ENCODE data around the gene PHYKPL.

The PHYKPL gene

DNA sequence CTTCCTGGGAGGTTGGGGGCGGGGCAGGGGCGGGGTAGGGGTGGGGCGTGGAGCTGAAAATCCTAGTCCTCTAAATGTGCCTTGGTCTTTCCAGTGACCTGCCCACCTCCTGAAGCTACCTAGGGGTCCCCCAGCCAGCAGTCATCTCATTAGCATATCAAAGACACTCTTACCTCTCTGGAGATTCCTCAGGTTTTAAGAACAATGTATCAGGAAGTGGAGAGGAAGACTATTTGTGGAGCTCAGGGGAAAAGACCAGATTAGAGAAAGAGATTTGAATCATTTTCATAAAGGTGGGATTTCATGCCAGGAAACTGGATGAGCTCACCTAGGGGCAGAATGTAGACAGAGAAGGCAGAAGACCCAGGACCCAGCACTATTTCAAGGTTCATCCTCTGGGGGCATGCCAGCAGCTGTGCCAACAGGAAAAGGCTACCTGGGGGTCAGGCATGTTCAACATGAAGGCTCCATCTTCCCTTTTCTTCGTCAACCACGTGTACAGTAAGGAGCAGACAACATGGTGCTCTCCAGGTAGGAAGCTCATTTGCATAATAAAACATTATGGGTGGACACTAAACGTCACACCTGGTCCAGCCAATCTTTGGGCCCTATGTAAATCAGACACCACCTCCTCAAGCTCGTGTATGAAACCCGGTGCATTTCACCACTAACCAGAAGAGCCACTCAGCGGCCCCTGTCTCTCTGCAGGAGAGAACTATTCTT, 52.3 kb downstream of the PHYKPL start:
- no peak for DNase-seq

DNA sequence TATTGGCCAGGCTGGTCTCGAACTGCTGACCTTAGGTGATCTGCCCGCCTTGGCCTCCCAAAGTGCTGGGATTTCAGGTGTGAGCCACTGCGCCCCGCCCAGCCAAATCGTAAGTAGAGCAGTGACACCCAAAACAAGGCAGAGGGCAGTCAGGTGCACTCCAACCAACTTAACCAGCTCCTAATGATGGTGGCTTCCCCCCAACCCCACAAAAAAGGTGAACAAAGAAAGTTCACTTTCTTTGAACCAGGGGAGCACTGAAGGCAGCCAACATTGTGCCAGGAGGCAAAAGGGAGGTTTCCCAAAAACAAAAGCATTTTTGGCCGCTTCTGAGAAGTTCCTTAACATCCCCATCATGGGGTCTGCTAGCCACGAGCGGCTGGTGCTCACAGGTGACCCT, 55.0 kb downstream of the PHYKPL start:
- DNase-seq = no peak

DNA sequence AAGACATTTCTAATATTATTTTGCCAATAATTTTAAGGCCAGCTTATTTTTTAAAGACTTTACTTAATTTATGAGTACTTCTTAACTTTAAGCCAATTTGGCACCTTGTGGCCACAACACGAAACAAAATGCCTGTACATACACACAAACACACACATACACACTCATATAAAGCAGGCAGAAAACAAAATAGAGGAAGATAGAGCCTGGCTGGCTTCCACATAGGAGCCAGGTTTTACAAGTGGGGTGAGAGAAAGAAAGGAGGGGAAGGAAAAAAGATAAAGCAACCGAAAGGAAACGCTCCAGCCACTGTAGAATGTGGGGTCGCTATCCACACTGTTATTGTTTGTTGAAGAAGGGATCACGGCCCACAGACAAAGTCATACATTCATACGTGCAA, 55.8 kb downstream of the PHYKPL start:
- DNase-seq = no peak

DNA sequence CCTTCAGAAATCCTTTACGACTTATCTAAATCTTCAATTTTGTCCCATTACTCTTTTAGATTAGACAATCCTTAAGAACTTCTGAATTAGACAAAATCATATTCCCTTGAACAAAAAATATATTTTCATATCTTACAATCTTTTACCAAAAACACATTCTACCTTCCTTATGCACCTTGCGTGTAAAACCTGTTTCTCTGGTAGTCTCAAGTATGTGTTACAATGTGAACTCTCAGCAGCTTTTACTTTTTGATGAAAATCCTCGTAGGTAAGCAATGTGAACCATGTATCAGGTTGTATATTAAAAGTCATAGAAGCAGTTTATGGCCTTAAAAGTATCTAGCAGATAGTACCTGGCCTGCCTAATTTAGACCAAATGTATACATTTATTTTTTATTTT, 58.1 kb downstream of the PHYKPL start:
- DNase-seq = no peak

DNA sequence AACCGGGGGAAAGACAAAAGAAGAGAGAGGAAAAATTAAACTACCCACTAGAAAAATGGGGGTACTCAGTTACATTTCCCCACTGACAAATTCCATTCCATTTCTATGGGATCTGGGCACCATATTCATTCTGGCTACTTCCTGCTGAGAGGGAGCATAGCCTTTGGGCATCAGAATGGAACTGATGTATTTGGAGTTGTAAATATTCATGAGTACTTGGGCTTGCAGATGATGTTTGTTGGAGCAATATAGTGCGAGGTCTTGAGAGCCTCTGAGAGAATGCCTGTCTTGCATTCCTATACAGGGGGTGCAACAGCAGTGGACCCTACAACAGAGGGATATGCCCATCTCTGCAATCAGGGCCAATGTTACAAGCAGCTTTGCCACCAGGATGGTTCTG, 62.1 kb downstream of the PHYKPL start:
- no peak for DNase-seq

DNA sequence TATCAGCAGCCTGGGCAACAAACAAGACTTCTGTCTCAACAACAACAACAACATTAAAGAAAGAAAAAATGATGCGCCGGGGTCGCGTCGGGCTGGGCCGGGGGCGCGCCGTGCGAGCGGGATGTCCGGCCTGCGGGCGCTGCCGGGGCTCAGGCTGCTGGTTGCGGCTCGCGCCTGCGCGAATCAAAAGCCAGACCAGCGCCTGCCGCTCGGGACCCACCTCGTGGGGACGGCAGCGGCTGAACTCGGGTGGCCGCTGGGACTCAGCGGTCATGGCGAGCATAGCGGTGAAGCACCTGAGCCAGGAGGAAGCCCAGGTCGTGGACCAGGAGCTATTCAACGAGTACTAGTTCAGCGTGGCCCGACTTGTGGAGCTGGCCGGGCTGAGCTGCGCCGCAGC, 67.0 kb downstream of the PHYKPL start:
- no peak for DNase-seq

DNA sequence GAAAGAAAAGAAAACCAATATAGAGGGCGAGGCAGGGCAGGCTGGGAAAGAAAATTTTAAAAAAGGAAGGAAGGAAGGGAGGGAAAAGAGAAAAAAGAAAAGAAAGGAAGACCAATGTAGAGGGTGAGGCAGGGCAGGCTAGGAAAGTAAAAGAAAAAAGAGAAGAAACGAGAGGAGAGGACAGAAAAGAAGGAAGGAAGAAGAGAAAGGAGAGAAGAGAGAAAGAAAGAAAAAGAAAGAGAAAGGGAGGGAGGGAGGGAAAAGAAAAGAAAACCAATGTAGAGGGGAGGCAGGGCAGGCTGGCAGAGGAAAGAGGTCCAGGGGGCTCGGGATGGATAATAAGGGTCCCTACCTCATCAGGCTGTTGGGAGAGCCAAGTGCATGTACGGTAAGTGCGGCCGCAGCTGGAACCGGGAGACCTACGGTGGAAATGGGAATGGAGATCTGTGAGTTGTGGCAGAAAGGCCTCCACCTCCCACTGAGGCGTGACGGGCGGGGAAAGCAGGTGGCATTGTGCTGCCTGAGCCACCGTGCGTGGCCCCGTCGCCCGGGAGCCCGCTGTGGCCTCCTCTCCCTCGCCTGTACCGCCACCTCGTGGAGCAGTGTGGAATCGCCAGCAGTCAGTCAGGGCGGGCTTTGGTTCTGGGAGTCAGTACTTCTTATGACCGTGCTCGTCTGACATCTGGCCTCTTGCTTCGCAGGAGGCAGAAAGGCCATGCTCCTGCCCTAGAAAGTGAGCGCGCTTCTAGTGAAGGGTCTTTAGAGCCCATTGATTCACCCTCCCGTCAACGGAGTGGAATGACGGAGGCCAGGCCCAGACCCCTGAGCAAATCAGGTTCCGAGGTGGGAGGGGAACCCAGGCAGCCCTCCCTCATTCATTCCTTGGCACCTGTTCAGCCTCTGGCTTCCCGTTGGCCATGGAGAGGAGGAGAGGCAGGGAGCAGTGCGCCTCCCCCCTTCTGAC, 68.5 kb downstream of the PHYKPL start:
- DNase-seq = peak; percentile 55

DNA sequence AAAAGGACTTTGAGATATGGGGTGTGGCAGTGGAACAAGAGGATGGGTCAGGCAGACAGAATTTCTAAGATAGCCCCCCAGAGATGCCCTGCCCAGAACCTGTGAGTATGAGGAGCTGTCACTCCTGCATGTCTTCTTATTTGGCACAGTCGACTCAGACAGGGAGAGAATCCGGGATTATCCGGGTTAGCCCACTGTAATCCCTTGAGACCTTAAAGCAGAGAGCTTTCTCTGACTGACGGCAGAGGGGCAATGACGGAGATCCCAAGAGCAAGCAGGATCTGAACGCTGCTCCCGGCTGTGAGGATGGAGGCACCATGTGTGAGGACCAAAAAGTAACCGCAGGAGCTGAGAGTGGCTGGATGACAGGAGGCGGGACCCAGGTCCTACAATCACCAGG, 70.1 kb downstream of the PHYKPL start:
- DNase-seq = no peak

DNA sequence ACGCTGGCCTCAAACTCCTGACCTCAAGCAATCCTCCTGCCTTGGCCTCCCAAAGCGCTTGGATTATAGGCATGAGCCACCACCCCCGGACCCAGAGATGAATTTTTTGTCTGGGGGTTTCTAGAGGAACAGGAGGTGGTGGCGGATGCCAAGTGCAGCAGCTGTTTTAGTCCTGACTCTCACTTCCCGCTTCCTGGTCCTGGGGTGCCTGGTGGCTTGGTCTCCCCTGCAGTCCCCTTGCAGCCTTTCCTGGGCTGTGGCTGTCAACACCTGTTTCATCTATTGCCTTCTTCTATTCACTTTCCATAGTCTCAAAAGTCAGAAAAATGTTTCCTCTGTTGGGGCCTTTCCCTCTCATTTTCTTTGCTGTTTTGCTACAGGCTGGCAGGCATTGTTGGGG, 72.4 kb downstream of the PHYKPL start:
- no peak for DNase-seq
